GM19035 (cell line): Measurements from ENCODE around the gene CFAP45.

ENCODE experiments used
- ATAC-seq: cut with Tn5 transposase; IDR thresholded peaks from one replicate; pipeline ENCODE4 v1.9.1; 2021; ENCODE audit not compliant: unreplicated experiment

CFAP45 gene

DNA sequence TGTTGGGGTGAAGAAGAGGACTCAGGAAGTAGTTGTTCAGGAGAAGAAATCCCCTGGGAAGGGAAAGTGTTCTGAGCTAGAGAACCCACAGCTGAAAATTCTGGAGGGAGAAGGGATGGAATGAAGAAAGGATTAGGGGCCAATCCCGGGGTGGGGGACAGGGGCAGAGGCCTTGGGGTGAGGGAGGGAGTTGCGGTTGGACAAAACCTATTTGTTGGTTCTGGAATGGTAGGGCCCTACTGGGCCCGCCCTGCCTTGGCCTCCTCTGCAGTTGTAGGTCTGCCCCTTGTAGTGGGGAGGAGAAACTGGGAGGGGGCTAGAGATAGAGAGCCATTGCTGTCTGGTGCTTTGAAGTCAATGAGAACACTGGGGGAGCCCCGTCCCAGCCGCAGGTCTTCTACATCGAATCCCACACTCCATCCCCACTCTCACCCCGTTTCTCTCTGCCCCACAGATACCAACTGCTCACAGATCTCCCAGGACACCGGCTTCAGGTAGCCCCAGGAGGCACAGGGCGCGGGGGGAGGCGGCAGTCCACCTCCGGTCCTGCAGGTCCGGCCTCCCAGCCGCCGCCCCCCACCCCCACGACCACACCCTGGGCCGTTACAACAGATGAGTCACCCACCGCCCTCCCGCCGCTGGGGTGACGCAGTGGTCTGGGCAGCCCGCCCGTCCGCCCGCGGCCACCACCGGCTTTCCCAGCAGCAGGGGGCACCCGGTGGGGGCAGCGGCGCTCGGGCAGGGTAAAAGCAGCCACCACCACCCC, 24.2 kb upstream of the CFAP45 start:
- peak; percentile 12 for ATAC-seq

- peak; percentile 26 for ATAC-seq
Measured at GRCh38 chr1:159923203-159924024, 23.4 kb upstream of the CFAP45 start.

GRCh38 chr1:159922511-159923202, 22.7 kb upstream of the CFAP45 start:
- ATAC-seq: no peak

- ATAC-seq: no peak
Measured at GRCh38 chr1:159921700-159922504, 21.9 kb upstream of the CFAP45 start.

DNA sequence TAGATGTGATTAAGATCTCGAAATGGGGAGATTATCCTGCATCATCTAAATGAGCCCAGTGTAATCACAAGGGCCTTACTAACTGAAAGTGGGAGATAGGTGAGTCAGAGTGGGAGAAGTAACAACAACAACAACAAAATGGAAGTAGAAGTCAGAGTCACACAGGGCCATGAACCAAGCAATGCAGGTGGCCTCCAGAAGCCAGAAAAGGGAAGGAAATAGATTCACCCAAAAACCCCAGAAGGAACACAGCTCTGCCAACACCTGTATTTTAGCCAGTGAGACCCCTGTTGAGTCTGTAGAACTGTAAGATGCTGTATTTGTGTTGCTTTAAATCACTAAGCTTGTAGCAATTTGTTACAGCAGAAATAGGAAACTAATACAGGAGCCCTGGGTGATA, 21.3 kb upstream of the CFAP45 start:
- peak; percentile 29 for ATAC-seq

DNA sequence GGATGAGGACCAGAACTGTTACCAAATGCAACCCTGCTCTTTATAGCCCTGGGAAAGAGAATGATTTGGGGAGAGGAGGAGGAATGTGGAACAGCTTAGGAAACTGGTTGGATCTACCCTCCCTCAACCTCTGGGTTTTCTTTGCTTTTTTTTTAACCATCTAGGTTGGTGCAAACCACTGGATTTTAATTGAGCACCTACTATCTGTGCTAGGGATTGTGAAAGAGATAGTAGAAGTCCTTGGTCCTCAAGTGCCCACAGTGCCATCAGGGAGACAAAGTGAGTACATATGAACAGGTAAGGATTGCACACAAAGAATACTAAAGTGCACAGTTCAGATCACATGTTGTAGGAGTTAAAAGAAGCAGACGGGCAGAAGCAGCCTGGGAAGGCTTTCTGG, 20.7 kb upstream of the CFAP45 start:
- no peak for ATAC-seq

DNA sequence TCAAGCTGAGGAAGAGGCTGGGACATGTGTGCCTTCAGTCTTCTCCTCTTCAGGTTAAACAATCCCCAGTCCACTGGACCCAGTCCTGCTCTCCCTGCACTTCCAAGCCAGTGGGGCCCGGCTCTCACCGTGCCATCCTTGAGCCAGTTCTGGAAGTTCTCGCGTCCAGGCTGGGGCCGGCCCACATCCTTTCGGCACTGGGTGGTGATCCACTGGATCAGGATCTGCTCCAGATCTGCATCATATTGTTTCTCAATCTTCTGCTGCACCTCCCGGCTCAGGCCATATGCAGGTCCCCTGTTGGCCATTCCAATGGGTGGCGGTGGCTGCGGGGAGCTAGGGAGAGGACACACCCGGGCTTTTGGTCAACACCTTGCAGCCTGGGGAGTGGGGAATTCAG, 20.2 kb upstream of the CFAP45 start:
- no peak for ATAC-seq

GRCh38 chr1:159919236-159919865, 19.4 kb upstream of the CFAP45 start:
- ATAC-seq: no peak

DNA sequence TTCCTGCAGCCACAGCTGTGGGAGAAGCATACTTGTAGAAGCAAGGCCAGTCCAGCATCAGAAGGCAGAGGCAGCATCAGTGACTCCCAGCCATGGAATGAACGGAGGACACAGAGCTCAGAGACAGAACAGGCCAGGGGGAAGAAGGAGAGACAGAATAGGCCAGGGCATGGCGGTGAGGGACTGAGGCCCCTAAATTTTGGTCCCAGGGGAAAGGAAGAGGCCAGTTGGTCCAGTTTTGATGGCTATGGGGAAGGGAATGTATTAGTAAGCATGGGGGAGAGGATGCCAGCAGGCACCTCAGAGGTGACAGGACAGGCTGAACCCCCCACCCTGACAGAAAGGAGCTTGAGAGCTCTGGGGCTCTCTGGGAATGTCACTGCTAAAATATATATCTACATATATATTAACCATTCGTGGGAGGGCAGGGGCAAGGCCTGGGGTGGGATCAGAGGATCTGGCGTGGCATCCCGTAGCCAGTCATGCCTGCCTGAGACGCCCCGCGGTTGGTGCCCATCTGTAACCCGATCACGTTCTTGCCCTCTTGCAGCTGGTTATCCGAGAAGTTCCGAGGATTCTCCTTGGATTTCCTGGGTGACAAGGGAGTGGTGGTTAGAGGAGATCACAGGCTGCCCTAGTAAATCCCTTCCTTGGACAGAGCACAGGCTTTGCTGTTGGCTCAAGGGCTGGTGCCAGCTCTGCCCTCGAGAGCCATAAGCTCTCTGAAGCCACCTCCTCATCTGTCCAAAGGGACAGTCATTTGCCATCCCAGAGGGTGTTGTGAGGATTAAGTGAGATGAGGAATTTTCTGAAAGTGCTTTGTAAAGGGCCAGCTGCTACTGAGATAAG, 18.6 kb upstream of the CFAP45 start:
- ATAC-seq: no peak

DNA sequence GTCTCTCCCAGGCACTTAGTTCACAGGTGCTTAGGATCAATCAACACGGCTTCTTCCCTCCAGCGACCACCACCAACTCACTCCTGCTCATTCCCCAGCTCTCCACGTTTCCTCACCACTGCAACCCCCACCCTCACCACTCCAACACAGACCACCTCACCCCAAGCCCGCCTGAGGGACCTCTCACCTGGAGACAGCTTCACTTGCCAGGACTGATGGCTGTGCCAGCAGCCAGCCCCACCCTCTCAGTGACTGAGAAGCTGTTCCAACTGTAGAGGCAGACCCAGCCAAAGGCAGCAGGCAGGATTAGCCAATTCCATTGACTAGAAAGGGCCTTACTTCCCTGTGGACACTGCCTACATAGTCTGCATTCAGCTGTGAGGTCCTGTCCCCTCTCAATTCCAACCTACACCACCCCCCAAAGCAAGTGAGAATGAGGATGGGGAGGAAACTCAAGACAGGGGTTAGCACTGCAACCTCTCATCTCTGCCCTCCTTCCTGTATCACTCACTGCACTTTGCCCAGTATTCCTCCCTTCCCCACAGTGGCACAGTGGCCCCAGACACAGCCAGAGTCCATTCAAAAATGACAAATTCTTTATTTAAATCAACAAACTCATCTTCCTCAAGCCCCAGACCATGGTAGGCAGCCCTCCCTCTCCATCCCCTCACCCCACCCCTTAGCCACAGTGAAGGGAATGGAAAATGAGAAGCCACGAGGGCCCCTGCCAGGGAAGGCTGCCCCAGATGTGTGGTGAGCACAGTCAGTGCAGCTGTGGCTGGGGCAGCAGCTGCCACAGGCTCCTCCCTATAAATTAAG, 17.8 kb upstream of the CFAP45 start:
- no peak for ATAC-seq

- ATAC-seq: no peak
Measured at GRCh38 chr1:159916242-159917051, 16.5 kb upstream of the CFAP45 start.

DNA sequence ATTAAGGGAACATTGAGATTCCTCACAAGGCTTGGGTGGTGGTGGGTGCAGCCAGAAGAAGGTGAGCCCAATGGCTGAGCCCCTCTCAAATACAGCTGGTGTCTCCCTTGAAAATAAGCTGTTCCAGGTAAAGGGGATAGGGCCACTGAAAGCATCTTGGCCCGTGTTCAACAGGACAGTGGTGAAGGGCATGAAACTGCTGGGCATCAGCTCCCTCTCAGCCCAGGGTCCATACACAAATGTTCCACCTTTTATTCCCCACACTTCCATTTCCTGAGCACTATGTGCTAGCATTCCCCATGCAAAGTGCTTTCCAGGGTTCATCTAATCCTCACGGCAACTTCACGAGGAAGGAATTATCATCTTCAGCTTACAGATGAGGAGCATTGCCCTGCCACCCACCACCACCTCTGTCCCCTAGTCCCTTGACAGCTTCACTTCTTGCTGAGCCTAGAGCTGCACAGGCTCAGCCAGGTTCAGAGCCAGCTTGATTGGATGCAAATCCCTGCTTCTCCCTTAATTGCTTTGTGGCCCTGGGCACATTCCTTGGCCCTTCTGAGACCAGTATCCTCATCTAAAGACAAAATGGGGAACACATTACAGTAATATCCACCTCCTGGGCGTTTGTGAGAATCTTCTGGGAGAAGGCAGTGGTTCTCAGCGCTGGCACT, 15.7 kb upstream of the CFAP45 start:
- no peak for ATAC-seq

DNA sequence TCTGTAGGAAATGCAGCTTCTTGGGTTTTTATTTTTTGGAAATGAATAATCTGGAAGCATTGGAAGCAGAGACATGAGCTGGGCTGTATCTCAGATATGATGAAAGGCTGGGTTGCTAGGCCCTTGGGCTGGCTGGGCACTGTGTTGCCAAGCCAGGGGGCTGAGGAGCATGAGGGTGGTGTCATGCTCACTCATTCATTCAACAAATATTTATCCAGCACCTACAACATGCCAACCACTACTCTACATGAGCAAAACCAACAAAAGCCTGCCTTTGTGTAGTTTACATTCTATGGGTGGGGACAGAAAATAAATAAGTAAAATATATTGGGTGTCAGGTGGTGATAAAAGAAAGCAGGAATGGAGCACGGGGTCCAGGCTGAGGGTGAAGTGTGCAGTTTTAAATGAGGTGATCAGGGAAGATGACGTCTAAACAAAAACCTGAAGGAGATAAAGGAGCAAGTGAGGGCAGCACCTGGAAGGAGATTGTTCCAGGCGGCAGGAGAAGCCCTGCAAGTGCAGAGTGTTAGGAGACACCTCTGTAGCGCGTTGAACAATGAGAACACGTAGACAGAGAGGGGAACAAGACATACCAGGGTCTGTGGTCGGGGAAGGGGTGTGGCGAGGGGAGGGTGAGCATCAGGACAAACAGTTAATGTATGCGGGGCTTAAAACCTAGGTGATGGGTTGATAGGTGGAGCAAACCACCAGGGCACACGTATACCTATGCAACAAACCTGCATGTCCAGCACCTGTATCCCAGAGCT, 14.5 kb upstream of the CFAP45 start:
- ATAC-seq: no peak

DNA sequence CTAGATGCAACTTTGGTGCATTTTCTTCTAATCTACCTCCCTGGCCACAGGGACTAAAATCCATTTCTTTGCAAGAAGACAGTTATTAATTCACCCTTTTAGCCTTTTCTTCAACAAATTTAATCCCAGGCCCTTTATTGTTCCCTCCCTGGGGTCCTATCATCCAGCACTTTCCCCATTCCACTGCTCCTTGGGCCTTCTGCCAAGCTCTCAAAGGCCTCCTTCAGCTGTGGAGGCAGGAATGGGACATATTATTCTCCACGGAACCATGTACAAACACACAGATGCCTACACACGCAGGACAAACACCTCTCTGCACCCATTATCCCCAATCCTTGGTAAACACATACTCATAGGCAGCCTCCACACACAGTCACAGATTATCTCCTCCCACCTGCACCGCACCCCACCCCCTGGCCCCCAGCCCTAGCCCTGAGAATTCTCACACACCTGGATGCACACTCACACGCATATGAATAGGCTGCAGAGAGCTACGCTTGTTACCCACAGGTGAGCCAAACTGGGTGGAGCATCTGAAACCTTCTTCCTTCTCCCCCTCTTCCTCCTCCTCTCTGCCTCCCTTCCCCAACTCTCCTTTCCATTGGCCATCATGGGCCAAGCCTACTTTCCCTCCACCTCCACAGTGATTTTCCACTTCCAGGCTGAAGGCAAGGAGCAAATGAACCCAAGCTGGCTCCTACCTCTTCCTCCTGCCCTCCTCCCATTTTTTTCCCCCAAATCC, 13.7 kb upstream of the CFAP45 start:
- ATAC-seq: no peak

- no peak for ATAC-seq
Measured at GRCh38 chr1:159911326-159912070, 11.5 kb upstream of the CFAP45 start.
